Measurements from ENCODE around the gene POFUT2. TPM values are rescaled to one million over a fixed set of nuclear protein-coding genes. Genes with fewer than 3 reads are reported as not detected.
A peak's percentile ranks its signal among the peaks of the same experiment; 100 is the strongest.

The POFUT2 gene
- total RNA-seq, 1 donor from 2014 or later: 9.0 TPM

GRCh38 chr21:45331531-45332147 lies 43.9 kb upstream of the POFUT2 start:
- Histone ChIP-seq H3K27me3 (ENCODE audit: control insufficient read depth, insufficient read depth, low read length) (no peaks in the 10 kb centered on the region), H3K36me3 (ENCODE audit: control insufficient read depth, insufficient read depth, low read length) (no peaks in the 10 kb centered on the region), H3K4me3 (ENCODE audit: low read depth, low read length) (no peak overlapping the region)
- no peak for FAIRE-seq
- DNase-seq (ENCODE audit: low read depth): no peak
- TF ChIP-seq, protein P1, sequence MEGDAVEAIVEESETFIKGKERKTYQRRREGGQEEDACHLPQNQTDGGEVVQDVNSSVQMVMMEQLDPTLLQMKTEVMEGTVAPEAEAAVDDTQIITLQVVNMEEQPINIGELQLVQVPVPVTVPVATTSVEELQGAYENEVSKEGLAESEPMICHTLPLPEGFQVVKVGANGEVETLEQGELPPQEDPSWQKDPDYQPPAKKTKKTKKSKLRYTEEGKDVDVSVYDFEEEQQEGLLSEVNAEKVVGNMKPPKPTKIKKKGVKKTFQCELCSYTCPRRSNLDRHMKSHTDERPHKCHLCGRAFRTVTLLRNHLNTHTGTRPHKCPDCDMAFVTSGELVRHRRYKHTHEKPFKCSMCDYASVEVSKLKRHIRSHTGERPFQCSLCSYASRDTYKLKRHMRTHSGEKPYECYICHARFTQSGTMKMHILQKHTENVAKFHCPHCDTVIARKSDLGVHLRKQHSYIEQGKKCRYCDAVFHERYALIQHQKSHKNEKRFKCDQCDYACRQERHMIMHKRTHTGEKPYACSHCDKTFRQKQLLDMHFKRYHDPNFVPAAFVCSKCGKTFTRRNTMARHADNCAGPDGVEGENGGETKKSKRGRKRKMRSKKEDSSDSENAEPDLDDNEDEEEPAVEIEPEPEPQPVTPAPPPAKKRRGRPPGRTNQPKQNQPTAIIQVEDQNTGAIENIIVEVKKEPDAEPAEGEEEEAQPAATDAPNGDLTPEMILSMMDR (IDR thresholded peaks at IDR 0.05; ENCODE audit: insufficient read depth, low read length, severe bottlenecking): no peak

DNA sequence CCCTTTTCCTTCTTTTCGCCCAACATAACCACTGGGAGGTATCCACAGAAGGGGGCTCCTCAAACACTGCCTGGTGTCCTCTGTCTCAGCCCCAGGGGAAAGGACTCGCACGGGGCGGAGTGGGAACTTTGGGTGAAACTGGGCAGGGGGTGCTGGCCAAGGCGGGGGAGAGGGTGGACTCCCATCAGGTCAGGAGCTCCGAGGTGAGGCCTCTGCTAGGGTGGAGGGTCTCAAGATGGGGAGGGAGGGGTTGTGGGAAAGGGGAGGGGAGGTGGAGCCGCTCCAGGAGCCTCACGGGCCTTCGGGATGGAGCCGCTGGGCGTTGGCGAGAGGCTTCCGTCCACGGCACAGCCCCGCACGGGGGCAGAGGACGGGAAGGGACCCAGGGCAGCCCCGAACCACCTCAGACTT lies 43.2 kb upstream of the POFUT2 start:
- no peaks in the 10 kb centered on the region for H3K27me3 ChIP-seq (ENCODE audit: control insufficient read depth, insufficient read depth, low read length)
- no peak for DNase-seq (ENCODE audit: low read depth)
- no peak for FAIRE-seq

DNA sequence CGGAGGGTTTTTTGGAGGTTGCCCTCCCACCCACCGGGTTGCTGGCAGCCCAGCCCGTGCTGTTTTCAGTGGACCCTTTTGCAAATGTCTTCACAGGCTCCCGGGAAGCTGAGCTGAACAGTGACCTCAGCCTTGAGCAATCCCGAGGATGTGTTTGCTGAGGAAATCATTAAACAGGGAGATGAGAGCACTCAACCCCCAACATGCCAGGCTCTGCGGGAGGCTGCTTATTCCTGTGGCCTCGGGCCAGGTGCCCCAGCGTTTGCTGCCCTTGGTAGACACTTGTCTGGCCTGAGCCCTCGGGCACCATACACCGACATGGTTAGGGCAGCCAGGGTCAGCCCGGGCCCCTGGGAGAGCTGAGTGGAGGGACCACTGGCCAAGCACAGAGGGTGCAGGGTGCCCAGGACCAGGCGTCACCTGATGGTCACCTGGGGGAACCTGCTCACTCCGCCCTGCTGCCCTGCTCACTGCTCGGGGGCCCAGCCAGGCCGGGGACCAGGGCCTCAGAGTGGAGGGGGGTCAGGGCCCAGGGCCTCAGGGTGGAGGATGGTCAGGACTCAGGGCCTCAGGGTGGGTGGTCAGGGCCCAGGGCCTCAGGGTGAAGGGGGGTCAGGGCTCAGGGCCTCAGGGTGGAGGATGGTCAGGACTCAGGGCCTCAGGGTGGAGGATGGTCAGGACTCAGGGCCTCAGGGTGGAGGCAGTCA lies 42.5 kb upstream of the POFUT2 start:
- TF ChIP-seq, protein P1 (IDR thresholded peaks at IDR 0.05; ENCODE audit: insufficient read depth, low read length, severe bottlenecking): no peak
- H3K27me3 ChIP-seq (ENCODE audit: control insufficient read depth, insufficient read depth, low read length): no peaks in the 10 kb centered on the region
- H3K4me3 ChIP-seq (ENCODE audit: low read depth, low read length): no peak overlapping the region
- FAIRE-seq (no peak), DNase-seq (ENCODE audit: low read depth) (peak; percentile 63)
- no peaks in the 10 kb centered on the region for H3K36me3 ChIP-seq (ENCODE audit: control insufficient read depth, insufficient read depth, low read length)

More for the DNA sequence above, 43.2 kb upstream of the POFUT2 start:
- Histone ChIP-seq H3K36me3 (ENCODE audit: control insufficient read depth, insufficient read depth, low read length) (no peaks in the 10 kb centered on the region), H3K4me3 (ENCODE audit: low read depth, low read length) (no peak overlapping the region)
- TF ChIP-seq, protein P1 (IDR thresholded peaks at IDR 0.05; ENCODE audit: insufficient read depth, low read length, severe bottlenecking): no peak

GRCh38 chr21:45329261-45330074 lies 41.8 kb upstream of the POFUT2 start:
- FAIRE-seq: no peak
- TF ChIP-seq, protein P1 (IDR thresholded peaks at IDR 0.05; ENCODE audit: insufficient read depth, low read length, severe bottlenecking): no peak

GRCh38 chr21:45328198-45329091 lies 40.8 kb upstream of the POFUT2 start:
- Histone ChIP-seq H3K27me3 (ENCODE audit: control insufficient read depth, insufficient read depth, low read length) (no peaks in the 10 kb centered on the region), H3K36me3 (ENCODE audit: control insufficient read depth, insufficient read depth, low read length) (no peaks in the 10 kb centered on the region), H3K4me3 (ENCODE audit: low read depth, low read length) (no peak overlapping the region)
- FAIRE-seq: no peak
- no peak for DNase-seq (ENCODE audit: low read depth)
- TF ChIP-seq, protein P1 (IDR thresholded peaks at IDR 0.05; ENCODE audit: insufficient read depth, low read length, severe bottlenecking): no peak

More at GRCh38 chr21:45329261-45330074, 41.8 kb upstream of the POFUT2 start:
- H3K4me3 ChIP-seq (ENCODE audit: low read depth, low read length): no peak overlapping the region
- H3K27me3 ChIP-seq (ENCODE audit: control insufficient read depth, insufficient read depth, low read length): no peaks in the 10 kb centered on the region
- DNase-seq (ENCODE audit: low read depth): no peak
- H3K36me3 ChIP-seq (ENCODE audit: control insufficient read depth, insufficient read depth, low read length): no peaks in the 10 kb centered on the region

All from bronchial epithelial cell (primary cell).